Measurements from ENCODE around the gene EIF1AX.
A peak's percentile ranks its signal among the peaks of the same experiment; 100 is the strongest.
"Not testable (repeated sequence)": the region's sequence is repeated elsewhere in the genome, so short reads cannot be mapped to it uniquely, and the experiment has no call there.

The EIF1AX gene

DNA sequence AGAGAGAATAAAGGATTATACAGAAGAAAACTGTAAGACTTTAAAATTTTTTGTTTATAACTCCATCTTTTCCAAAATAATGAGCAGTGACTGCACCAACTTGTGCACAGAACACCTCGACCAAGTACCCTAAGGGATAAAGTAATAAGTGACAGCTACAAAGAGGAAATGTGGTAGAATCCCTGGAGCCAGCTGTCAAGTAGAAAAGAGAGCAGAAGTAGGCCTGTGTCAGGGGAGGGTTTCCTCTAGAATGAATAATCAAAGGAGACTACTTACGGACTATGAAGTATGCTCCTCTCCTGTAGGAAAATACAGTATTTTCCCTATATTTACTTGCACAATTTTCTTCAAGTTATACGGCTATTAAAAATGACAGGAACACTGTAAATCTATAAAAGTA, 1.2 kb downstream of the EIF1AX start:
- peak overlapping the region; percentile 84 for H3K4me3 ChIP-seq (ENCODE audit: low read depth, low read length)

DNA sequence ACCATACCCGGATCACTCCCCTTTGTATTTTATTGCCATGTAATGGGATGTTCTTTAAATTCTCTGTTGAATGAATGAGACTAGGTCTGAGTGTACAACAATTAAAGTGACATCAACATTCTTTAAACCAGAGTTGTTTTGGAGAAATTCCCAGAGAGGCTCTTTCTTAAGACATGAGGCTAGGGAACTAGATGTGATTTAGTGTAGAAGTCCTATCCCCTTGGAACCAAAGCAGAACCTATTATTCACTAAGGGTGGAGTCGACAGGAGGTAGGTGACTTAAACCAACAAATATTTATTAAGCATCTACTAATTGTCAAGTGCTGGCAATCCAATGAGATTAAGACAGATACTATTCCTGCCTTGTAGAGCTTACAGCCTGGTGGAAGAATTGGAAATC, 1.7 kb downstream of the EIF1AX start:
- peak overlapping the region; percentile 84 for H3K4me3 ChIP-seq (ENCODE audit: low read depth, low read length)
- TF ChIP-seq, protein P1, sequence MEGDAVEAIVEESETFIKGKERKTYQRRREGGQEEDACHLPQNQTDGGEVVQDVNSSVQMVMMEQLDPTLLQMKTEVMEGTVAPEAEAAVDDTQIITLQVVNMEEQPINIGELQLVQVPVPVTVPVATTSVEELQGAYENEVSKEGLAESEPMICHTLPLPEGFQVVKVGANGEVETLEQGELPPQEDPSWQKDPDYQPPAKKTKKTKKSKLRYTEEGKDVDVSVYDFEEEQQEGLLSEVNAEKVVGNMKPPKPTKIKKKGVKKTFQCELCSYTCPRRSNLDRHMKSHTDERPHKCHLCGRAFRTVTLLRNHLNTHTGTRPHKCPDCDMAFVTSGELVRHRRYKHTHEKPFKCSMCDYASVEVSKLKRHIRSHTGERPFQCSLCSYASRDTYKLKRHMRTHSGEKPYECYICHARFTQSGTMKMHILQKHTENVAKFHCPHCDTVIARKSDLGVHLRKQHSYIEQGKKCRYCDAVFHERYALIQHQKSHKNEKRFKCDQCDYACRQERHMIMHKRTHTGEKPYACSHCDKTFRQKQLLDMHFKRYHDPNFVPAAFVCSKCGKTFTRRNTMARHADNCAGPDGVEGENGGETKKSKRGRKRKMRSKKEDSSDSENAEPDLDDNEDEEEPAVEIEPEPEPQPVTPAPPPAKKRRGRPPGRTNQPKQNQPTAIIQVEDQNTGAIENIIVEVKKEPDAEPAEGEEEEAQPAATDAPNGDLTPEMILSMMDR (IDR thresholded peaks at IDR 0.05; ENCODE audit: low read depth, low read length) = no peak

More for the DNA sequence above, 1.2 kb downstream of the EIF1AX start:
- TF ChIP-seq, protein P1 (IDR thresholded peaks at IDR 0.05; ENCODE audit: low read depth, low read length) = no peak

DNA sequence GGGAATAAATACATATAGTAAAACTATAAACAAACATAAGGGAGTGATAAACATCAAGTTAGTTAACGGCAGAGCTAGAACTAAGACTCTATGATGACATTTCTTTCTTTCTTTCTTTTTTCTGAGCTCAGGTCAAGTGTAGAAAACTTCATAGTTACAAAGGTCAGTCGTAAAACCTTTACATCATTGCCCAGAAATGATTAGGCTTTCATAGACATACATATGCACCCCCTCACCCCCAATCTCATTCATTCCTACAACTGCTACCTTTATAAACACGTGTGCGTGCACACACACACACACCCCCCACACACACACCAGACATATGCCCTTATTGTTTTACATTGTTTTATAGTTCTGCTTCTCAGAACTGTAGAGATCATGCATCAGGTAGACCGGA, 5.7 kb downstream of the EIF1AX start:
- TF ChIP-seq, protein P1 (IDR thresholded peaks at IDR 0.05; ENCODE audit: low read depth, low read length) = no peak

DNA sequence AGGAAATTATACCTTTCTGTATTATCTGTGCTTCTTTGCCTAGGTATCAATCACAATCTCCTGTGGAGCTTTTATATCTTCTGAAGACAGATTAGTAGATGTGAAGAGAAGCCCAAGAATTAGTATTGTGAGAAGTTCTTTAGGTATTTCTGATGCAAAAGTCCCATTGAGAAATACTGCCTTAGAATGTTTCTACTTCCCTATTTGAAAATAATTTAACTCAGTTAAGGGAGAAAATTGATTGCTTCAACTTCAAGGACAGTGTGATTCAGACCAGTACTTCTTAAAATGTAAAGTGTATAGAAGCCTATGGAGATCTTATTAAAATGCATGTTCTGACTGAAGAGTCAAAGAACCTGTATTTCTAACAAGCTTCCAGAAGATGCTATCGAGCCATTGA, 9.0 kb downstream of the EIF1AX start:
- TF ChIP-seq, protein P1 (IDR thresholded peaks at IDR 0.05; ENCODE audit: low read depth, low read length) = no peak
- H3K4me3 ChIP-seq (ENCODE audit: low read depth, low read length) = no peak overlapping the region

More for the DNA sequence above, 5.7 kb downstream of the EIF1AX start:
- H3K4me3 ChIP-seq (ENCODE audit: low read depth, low read length) = no peak overlapping the region

DNA sequence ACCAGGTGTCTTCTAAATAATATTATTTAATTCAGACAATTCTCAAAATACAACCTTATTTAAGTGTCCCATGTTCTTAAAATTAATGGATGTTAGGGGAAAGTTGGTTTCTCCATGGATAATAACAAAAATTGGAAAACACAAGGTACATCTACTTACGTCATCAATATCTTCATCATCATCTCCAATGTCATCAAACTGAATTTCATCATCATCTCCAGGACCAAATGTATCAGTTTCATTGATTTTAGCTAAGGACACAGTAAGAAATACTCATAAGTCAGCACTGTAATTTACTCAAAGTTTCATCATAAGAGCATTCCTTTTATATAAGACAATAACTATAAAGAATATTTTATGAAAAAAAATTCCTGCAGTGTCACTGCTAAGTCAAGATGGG, 11.3 kb downstream of the EIF1AX start:
- TF ChIP-seq, protein P1 (IDR thresholded peaks at IDR 0.05; ENCODE audit: low read depth, low read length) = no peak
- H3K4me3 ChIP-seq (ENCODE audit: low read depth, low read length) = no peak overlapping the region

DNA sequence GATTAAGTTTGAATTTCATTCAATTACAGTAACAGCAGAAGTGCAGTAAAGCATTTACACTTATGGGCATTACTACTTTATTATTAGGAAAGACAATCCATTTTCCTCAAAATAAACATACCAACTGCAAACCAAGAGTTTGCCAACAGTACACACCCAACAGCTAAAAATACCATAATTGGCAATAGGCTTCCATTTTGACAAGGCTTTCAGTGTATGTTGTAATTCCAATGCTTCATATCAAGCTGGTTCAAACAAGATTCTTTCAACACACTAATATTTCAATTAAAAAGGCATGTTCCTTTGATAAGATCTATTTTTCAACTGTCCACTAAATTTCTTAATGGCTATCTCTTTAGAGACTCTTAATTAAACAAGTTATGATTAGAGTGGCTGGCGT, 12.1 kb downstream of the EIF1AX start:
- TF ChIP-seq, protein P1 (IDR thresholded peaks at IDR 0.05; ENCODE audit: low read depth, low read length) = no peak
- no peak overlapping the region for H3K4me3 ChIP-seq (ENCODE audit: low read depth, low read length)

DNA sequence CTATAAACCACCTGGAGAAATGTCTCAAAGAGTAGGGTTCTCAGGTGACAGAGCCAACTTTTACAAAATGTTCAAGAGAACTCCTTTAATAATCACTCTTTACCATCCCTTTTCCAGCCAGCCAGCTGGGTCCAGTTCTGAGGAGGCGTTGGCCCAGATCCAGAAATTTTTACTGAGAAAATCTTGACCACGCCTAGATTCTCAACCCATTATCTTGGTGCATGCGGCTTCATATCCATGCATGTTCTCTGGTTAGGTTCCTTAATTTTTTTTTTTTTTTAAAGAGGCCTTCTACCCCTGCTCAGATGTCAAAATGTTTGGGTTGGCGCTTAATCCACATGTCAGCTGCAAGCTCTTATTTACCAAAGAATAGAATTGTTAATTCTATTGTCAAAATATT, 13.0 kb downstream of the EIF1AX start:
- no peak overlapping the region for H3K4me3 ChIP-seq (ENCODE audit: low read depth, low read length)
- TF ChIP-seq, protein P1 (IDR thresholded peaks at IDR 0.05; ENCODE audit: low read depth, low read length) = no peak

DNA sequence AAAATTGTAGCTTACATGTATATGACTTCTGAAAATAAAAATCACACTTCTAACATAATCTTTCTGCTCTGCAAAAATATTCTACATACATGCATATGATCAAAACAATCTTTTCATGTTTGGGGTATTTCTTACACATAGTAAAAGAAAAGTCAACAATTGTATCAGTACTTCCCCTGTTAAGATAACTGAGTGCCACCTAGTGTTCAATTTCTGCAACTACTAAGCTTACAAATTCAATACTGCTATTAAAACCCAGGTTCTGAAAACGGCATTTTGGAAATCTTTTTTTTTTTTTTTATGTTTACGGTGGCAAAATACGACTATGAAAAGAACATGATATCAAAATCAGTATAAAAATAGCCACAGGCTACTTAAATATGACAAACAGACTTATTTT, 14.2 kb downstream of the EIF1AX start:
- H3K4me3 ChIP-seq (ENCODE audit: low read depth, low read length) = not testable (repeated sequence)

DNA sequence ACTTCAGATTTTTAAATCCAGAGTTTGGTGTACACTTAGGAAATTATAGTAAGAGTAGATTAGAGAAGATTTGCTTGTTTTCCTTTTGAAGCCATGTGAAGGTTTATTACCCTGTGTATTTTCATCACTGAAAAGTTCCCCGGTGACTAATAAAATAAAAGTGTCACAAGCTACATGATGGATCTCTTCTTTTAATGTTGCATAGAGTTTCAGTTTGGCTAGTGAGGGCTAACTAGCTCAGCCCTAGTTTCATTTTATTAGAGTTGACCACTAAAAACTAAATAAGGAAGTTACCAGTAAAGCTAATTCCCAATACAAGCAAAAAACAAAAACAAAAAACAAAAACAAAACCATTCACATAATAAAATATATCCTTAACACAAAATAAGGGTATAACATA, 14.8 kb downstream of the EIF1AX start:
- H3K4me3 ChIP-seq (ENCODE audit: low read depth, low read length) = not testable (repeated sequence)

Measured in WI38 (cell line).